ENCODE results near the gene ECHDC3.

GRCh38 chr10:11783558-11783865 is 41.3 kb downstream of the ECHDC3 start:
- TF ChIP-seq CTCF (conservative IDR thresholded peaks at IDR 0.05; ENCODE audit: low read length), result no peak
- no peak for TF ChIP-seq EZH2phosphoT487 (IDR thresholded peaks at IDR 0.05; ENCODE audit: borderline replicate concordance)

Measured in Loucy (cell line).